Neuronal stem cell (in vitro differentiated cells): Measurements from ENCODE around the gene GFRA4.

Source experiments
- DNase-seq: peaks from one replicate; pipeline ENCODE4 v3.0.0-alpha.2; 2013; ENCODE audit warnings: low spot score
- H2AFZ ChIP-seq: one replicate; pipeline ENCODE4 v1.6.1; 2013; ENCODE audit warnings: mild to moderate bottlenecking, low read length, inconsistent platforms
- H2AK5ac ChIP-seq: 2 replicates; pipeline ENCODE4 v1.6.1; 2013; ENCODE audit warnings: low read depth, mild to moderate bottlenecking, inconsistent platforms, low read length, moderate library complexity, mixed read lengths
- H2BK120ac ChIP-seq: 2 replicates; pipeline ENCODE4 v1.6.1; 2013; ENCODE audit warnings: low read depth, mild to moderate bottlenecking, inconsistent platforms, low read length, moderate library complexity, mixed read lengths
- H2BK12ac ChIP-seq: one replicate; pipeline ENCODE4 v1.6.1; 2013; ENCODE audit warnings: low read length, inconsistent platforms
- H2BK15ac ChIP-seq: 2 replicates; pipeline ENCODE4 v1.6.1; 2013; ENCODE audit warnings: mild to moderate bottlenecking, low read length, inconsistent platforms, mixed read lengths
- H2BK5ac ChIP-seq: one replicate; pipeline ENCODE4 v1.6.1; 2013; ENCODE audit warnings: inconsistent platforms, mild to moderate bottlenecking, low read length, moderate library complexity
- H3K14ac ChIP-seq: one replicate; pipeline ENCODE4 v1.6.1; 2013; ENCODE audit warnings: low read length, inconsistent platforms
- H3K18ac ChIP-seq: 2 replicates; pipeline ENCODE4 v1.6.1; 2013; ENCODE audit warnings: low read length, inconsistent platforms
- H3K23ac ChIP-seq: 2 replicates; pipeline ENCODE4 v1.6.1; 2013; ENCODE audit warnings: low read depth, mild to moderate bottlenecking, mixed read lengths, low read length, inconsistent platforms; ENCODE audit not compliant: poor library complexity
- H3K27ac ChIP-seq: replicated peaks from 3 replicates; pipeline ENCODE4 v1.5.1; 2013; ENCODE audit warnings: low read length, inconsistent platforms
- H3K27me3 ChIP-seq, 3 experiments: 2 replicates each; pipeline ENCODE4 v1.6.1; 2013; ENCODE audit warnings: low read length in 3 of 3, mild to moderate bottlenecking in 2 of 3, inconsistent platforms in 1 of 3, low read depth in 1 of 3, mixed read lengths in 1 of 3, moderate library complexity in 1 of 3; ENCODE audit not compliant: control insufficient read depth in 3 of 3, insufficient read depth in 3 of 3
- H3K36me3 ChIP-seq, 2 donors: replicated peaks in 1 of 2; 2 replicates each; pipeline ENCODE4 v1.6.1; 2013; ENCODE audit warnings: low read length in 2 of 2; ENCODE audit not compliant: control insufficient read depth in 2 of 2, insufficient read depth in 2 of 2
- H3K4ac ChIP-seq: 2 replicates; pipeline ENCODE4 v1.6.1; 2013; ENCODE audit warnings: inconsistent platforms, mild to moderate bottlenecking, low read length, moderate library complexity
- H3K4me1 ChIP-seq, 2 donors: 1 replicate in 1 of 2; 2 replicates in 1 of 2; pipeline ENCODE4 v1.6.1; 2013; ENCODE audit warnings: low read length in 2 of 2, low read depth in 1 of 2; ENCODE audit not compliant: control insufficient read depth in 2 of 2, insufficient read depth in 1 of 2
- H3K4me2 ChIP-seq: one replicate; pipeline ENCODE4 v1.6.1; 2013; ENCODE audit warnings: mild to moderate bottlenecking, low read length, inconsistent platforms; ENCODE audit not compliant: insufficient read depth, poor library complexity, severe bottlenecking
- H3K4me3 ChIP-seq, 2 donors: 2 replicates each; pipeline ENCODE4 v1.5.1; 2013; ENCODE audit warnings: low read length in 2 of 2, mild to moderate bottlenecking in 2 of 2, inconsistent platforms in 1 of 2, moderate library complexity in 1 of 2
- H3K79me1 ChIP-seq: one replicate; pipeline ENCODE4 v1.6.1; 2013; ENCODE audit warnings: low read depth, mild to moderate bottlenecking, inconsistent platforms, low read length, moderate library complexity
- H3K9ac ChIP-seq: one replicate; pipeline ENCODE4 v1.6.1; 2013; ENCODE audit warnings: mild to moderate bottlenecking, low read depth, low read length, inconsistent platforms; ENCODE audit not compliant: poor library complexity
- H3K9me3 ChIP-seq, 2 donors: replicated peaks in 1 of 2; 2 replicates each; pipeline versions ENCODE3 to v1.6.1; 2013; ENCODE audit warnings: low read length in 2 of 2, mild to moderate bottlenecking in 2 of 2, inconsistent platforms in 1 of 2, low read depth in 1 of 2, mixed read lengths in 1 of 2, moderate library complexity in 1 of 2; ENCODE audit not compliant: control insufficient read depth in 2 of 2, insufficient read depth in 1 of 2
- H4K8ac ChIP-seq: one replicate; pipeline ENCODE4 v1.6.1; 2013; ENCODE audit warnings: low read depth, mild to moderate bottlenecking, inconsistent platforms, low read length, moderate library complexity
- H4K91ac ChIP-seq: one replicate; pipeline ENCODE4 v1.6.1; 2013; ENCODE audit warnings: low read length, low read depth, mild to moderate bottlenecking, inconsistent platforms; ENCODE audit not compliant: poor library complexity
- WGBS, 2 donors: extraction: QIAGEN DNeasy Blood & Tissue Kit; methylation state at CpG; one replicate each; pipeline ENCODE4 v1.1.7; 2013; ENCODE audit warnings: missing lambda C conversion rate in 2 of 2, mixed read lengths in 1 of 2; ENCODE audit not compliant: insufficient read length in 2 of 2, insufficient replicate concordance in 1 of 2; ENCODE audit errors: extremely low coverage in 2 of 2; 5-methylcytosine and 5-hydroxymethylcytosine counted together

GFRA4 gene

GRCh38 chr20:3633913-3634478 lies 29.2 kb downstream of the GFRA4 start:
- Histone ChIP-seq H2BK12ac (no peak overlapping the region), H3K79me1 (no peaks in the 10 kb centered on the region), H3K18ac (no peak overlapping the region), H3K36me3 (peaks cover 0 to 2% of the 10 kb centered on the region in 2 donors), H3K4me3 (no peak overlapping the region), H3K9me3 (peaks cover 0 to 6% of the 10 kb centered on the region in 2 donors), H2BK5ac (no peak overlapping the region), H4K8ac (no peak overlapping the region), H2BK120ac (no peak overlapping the region), H3K27ac (no peak overlapping the region), H4K91ac (no peak overlapping the region), H2AFZ (no peak overlapping the region), H3K9ac (no peak overlapping the region), H3K14ac (no peak overlapping the region), H2AK5ac (no peak overlapping the region), H3K4me2 (no peak overlapping the region), H3K27me3 (no peaks in the 10 kb centered on the region), H3K4me1 (peaks cover 0 to 3% of the 10 kb centered on the region in 2 donors), H2BK15ac (no peak overlapping the region), H3K4ac (no peak overlapping the region), H3K23ac (no peak overlapping the region)
- no peak for DNase-seq
- WGBS, 2 donors = no CpG with 5 or more reads among the region's 6 CpGs

DNA sequence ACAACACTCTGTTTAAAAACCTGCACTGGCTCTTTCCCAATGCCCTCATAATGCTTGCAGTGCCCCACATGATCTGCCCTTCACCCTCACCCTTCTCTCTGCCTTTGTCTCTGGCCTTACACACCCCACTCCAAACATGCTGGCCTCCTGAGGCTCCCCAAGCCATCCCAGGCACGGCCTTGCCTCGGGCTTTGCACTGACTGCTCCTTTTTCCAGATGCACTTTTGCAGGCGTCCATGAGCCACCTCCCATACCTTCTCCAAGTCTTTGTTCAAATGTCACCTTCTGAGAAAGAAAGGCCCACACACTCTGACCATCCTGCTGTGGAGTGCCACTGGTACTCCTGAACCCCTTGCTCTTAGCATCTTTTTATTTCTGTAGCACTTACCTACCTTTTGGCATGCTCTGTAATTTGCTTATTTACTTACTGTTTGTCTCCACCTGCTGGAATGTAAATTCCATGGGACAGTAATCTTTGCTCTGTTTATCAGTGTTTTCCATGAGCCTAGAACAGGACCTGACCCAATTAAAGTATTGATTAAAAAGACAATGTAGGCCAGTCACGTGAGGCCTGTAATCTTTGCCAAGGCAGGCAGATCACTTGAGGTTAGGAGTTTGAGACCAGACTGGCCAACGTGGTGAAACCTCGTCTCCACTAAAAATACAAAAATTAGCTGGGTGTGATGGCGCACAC lies 30.7 kb downstream of the GFRA4 start:
- DNase-seq = no peak
- Histone ChIP-seq H3K4me2 (no peak overlapping the region), H3K9ac (no peak overlapping the region), H3K23ac (no peak overlapping the region), H3K79me1 (no peaks in the 10 kb centered on the region), H3K9me3 (peaks cover 0 to 8% of the 10 kb centered on the region in 2 donors), H2BK5ac (peak overlapping the region; percentile 76), H3K36me3 (peaks cover 2 to 4% of the 10 kb centered on the region in 2 donors), H2BK120ac (no peak overlapping the region), H3K14ac (no peak overlapping the region), H3K4me3 (no peak overlapping the region), H3K18ac (no peak overlapping the region), H2AK5ac (no peak overlapping the region), H3K27ac (no peak overlapping the region), H2BK15ac (no peak overlapping the region), H4K8ac (no peak overlapping the region), H2AFZ (no peak overlapping the region), H3K27me3 (no peaks in the 10 kb centered on the region), H2BK12ac (no peak overlapping the region), H3K4ac (no peak overlapping the region), H3K4me1 (peaks cover 0 to 3% of the 10 kb centered on the region in 2 donors), H4K91ac (peak overlapping the region; percentile 86)
- WGBS, 2 donors = no CpG with 5 or more reads among the region's 7 CpGs

DNA sequence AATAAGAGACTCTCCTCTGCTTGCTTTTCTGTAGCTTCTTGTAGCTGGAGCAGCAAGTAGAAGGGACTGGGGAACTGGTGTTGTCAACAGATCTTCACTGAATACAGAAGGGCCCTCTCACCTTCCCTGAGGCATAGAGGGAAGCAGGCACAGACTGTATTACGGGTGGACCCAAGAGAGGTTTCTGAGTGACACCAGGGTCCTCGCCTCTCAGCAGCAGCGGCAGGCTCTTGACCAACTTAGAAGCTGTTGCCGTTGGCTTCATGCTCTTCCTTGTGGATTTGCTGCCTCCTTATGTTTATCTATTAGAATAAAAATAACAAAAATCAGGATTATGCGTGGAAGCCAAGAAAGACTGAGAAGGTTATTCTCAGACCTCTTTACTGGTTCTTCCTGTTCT lies 31.7 kb downstream of the GFRA4 start:
- Histone ChIP-seq H2BK12ac (no peak overlapping the region), H4K91ac (no peak overlapping the region), H3K4ac (no peak overlapping the region), H3K27me3 (no peaks in the 10 kb centered on the region), H3K14ac (no peak overlapping the region), H2BK15ac (no peak overlapping the region), H3K27ac (no peak overlapping the region), H3K9ac (no peak overlapping the region), H4K8ac (no peak overlapping the region), H2BK5ac (no peak overlapping the region), H3K18ac (no peak overlapping the region), H3K4me1 (peaks cover 0 to 3% of the 10 kb centered on the region in 2 donors), H2AK5ac (no peak overlapping the region), H3K4me3 (no peak overlapping the region), H2BK120ac (no peak overlapping the region), H3K79me1 (no peaks in the 10 kb centered on the region), H3K9me3 (peaks cover 0 to 8% of the 10 kb centered on the region in 2 donors), H3K4me2 (no peak overlapping the region), H3K36me3 (peaks cover 2 to 4% of the 10 kb centered on the region in 2 donors), H2AFZ (no peak overlapping the region), H3K23ac (no peak overlapping the region)
- no peak for DNase-seq
- WGBS, 2 donors = no CpG with 5 or more reads among the region's 5 CpGs

DNA sequence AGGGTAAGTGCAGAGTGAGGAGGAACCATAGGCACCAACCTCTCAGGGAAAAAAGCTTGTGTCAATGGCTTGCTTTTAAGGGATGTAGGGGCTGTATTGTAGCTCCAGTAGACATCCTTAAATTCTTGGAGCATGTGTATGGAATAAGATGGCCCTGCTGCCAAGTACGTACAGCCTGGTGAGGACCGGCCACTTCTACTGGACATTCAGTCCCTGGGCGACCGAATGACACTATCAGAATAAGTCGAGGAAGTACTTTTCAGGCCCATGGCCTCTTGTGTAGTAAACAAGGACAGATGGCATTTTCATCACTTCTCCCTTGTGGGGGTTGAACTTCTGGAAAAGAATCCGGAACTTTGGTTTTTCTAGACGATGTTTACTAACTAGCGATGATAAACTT lies 32.8 kb downstream of the GFRA4 start:
- Histone ChIP-seq H2AK5ac (no peak overlapping the region), H3K4me2 (no peak overlapping the region), H3K23ac (no peak overlapping the region), H2BK15ac (no peak overlapping the region), H3K9me3 (peaks cover 0 to 8% of the 10 kb centered on the region in 2 donors), H3K18ac (no peak overlapping the region), H3K4me1 (peaks cover 0 to 3% of the 10 kb centered on the region in 2 donors), H2BK12ac (no peak overlapping the region), H4K8ac (no peak overlapping the region), H2BK120ac (no peak overlapping the region), H3K9ac (no peak overlapping the region), H3K4ac (no peak overlapping the region), H3K27me3 (no peaks in the 10 kb centered on the region), H2AFZ (no peak overlapping the region), H3K79me1 (no peaks in the 10 kb centered on the region), H2BK5ac (no peak overlapping the region), H3K4me3 (no peak overlapping the region), H3K14ac (no peak overlapping the region), H3K27ac (no peak overlapping the region), H3K36me3 (peaks cover 2 to 4% of the 10 kb centered on the region in 2 donors), H4K91ac (no peak overlapping the region)
- DNase-seq = no peak
- WGBS, 2 donors = no CpG with 5 or more reads among the region's 8 CpGs
